PFSK-1 (cell line): ENCODE measurements around the gene TRRAP.

ENCODE experiments used
- FOXP2 ChIP-seq: optimal IDR thresholded peaks from 2 replicates; pipeline ENCODE3; 2011; ENCODE audit warnings: borderline replicate concordance, control low read depth, inconsistent platforms; ENCODE audit not compliant: insufficient read depth; ENCODE audit errors: extremely low read length, extremely low read depth
- POLR2AphosphoS5 ChIP-seq: IDR thresholded peaks from 2 replicates; pipeline ENCODE4 v1.6.1; 2012; ENCODE audit warnings: low read depth, mild to moderate bottlenecking, control low read depth, low read length, moderate library complexity
- REST ChIP-seq, 2 experiments: IDR thresholded peaks; 2 replicates each; pipeline versions ENCODE4 v1.6.1 to v1.8.0; 2011 to 2012; ENCODE audit warnings: low read depth in 2 of 2, low read length in 2 of 2, control low read depth in 1 of 2, inconsistent platforms in 1 of 2, mild to moderate bottlenecking in 1 of 2, moderate library complexity in 1 of 2; ENCODE audit not compliant: insufficient read depth in 1 of 2
- SIN3A ChIP-seq: IDR thresholded peaks from 2 replicates; pipeline ENCODE4 v1.6.1; 2012; ENCODE audit warnings: mild to moderate bottlenecking, low read length, moderate library complexity, borderline replicate concordance; ENCODE audit not compliant: insufficient read depth
- TAF1 ChIP-seq: IDR thresholded peaks from 2 replicates; pipeline ENCODE4 v1.6.1; 2012; ENCODE audit warnings: low read length, control low read depth, borderline replicate concordance; ENCODE audit not compliant: insufficient read depth

GRCh38 chr7:99011706-99012404 lies 133.5 kb downstream of the TRRAP start:
- TF ChIP-seq SIN3A (no peak), POLR2AphosphoS5 (no peak), TAF1 (no peak), REST (IDR thresholded peaks at IDR 0.05; ENCODE audit: insufficient read depth in 1 of 2, low read depth in 2 of 2, low read length in 2 of 2) (no peak), FOXP2 (no peak)
